Measurements from ENCODE around the gene TACO1.

GRCh38 chr17:63592797-63593196, 7.9 kb upstream of the TACO1 start:
- TF ChIP-seq POLR2AphosphoS5 (IDR thresholded peaks at IDR 0.05) (no peak), POLR2A (IDR thresholded peaks at IDR 0.05) (no peak), CTCF (IDR thresholded peaks at IDR 0.05) (no peak), EP300 (IDR thresholded peaks at IDR 0.05) (no peak)

All from suprapubic skin (tissue), 4 donors.